Superior temporal gyrus (tissue), 1 donor: ENCODE data around the gene BCAR3.

Experiments
- DNase-seq: peaks from one replicate; pipeline ENCODE4 v3.0.0-alpha.2; 2016; ENCODE audit errors: extremely low spot score

BCAR3 gene

GRCh38 chr1:93549131-93549530 lies 132.5 kb downstream of the BCAR3 start:
- DNase-seq: no peak

- DNase-seq: no peak
These were observed 135.3 kb downstream of the BCAR3 start for GRCh38 chr1:93546162-93546863.

- DNase-seq: no peak
These were observed 139.2 kb downstream of the BCAR3 start for GRCh38 chr1:93542398-93542797.

GRCh38 chr1:93541045-93541444 lies 140.6 kb downstream of the BCAR3 start:
- DNase-seq: no peak

GRCh38 chr1:93537924-93538323 lies 143.7 kb downstream of the BCAR3 start:
- no peak for DNase-seq

GRCh38 chr1:93537396-93537795 lies 144.2 kb downstream of the BCAR3 start:
- DNase-seq: no peak

GRCh38 chr1:93533677-93534076 lies 148.0 kb downstream of the BCAR3 start:
- DNase-seq: no peak

- no peak for DNase-seq
These were observed 148.8 kb downstream of the BCAR3 start for GRCh38 chr1:93532780-93533378.

- DNase-seq: no peak
These were observed 150.4 kb downstream of the BCAR3 start for GRCh38 chr1:93531193-93531592.

- no peak for DNase-seq
These were observed 153.2 kb downstream of the BCAR3 start for GRCh38 chr1:93528412-93528811.

GRCh38 chr1:93526431-93526830 lies 155.2 kb downstream of the BCAR3 start:
- no peak for DNase-seq

GRCh38 chr1:93525431-93525830 lies 156.2 kb downstream of the BCAR3 start:
- DNase-seq: no peak

- no peak for DNase-seq
These were observed 158.9 kb downstream of the BCAR3 start for GRCh38 chr1:93522721-93523120.

GRCh38 chr1:93521618-93522017 lies 160.0 kb downstream of the BCAR3 start:
- DNase-seq: no peak

GRCh38 chr1:93519199-93519829 lies 162.3 kb downstream of the BCAR3 start:
- DNase-seq: no peak

GRCh38 chr1:93518516-93518915 lies 163.1 kb downstream of the BCAR3 start:
- DNase-seq: no peak

GRCh38 chr1:93516164-93516563 lies 165.5 kb downstream of the BCAR3 start:
- no peak for DNase-seq
